Measurements from ENCODE around the gene LPCAT1.

The LPCAT1 gene

GRCh38 chr5:1471997-1472963 is 51.5 kb downstream of the LPCAT1 start:
- no peak overlapping the region for H3K4me3 ChIP-seq (replicated peaks in 1 of 2; ENCODE audit: low read depth in 2 of 2, low read length in 2 of 2)
- TF ChIP-seq, protein P1, sequence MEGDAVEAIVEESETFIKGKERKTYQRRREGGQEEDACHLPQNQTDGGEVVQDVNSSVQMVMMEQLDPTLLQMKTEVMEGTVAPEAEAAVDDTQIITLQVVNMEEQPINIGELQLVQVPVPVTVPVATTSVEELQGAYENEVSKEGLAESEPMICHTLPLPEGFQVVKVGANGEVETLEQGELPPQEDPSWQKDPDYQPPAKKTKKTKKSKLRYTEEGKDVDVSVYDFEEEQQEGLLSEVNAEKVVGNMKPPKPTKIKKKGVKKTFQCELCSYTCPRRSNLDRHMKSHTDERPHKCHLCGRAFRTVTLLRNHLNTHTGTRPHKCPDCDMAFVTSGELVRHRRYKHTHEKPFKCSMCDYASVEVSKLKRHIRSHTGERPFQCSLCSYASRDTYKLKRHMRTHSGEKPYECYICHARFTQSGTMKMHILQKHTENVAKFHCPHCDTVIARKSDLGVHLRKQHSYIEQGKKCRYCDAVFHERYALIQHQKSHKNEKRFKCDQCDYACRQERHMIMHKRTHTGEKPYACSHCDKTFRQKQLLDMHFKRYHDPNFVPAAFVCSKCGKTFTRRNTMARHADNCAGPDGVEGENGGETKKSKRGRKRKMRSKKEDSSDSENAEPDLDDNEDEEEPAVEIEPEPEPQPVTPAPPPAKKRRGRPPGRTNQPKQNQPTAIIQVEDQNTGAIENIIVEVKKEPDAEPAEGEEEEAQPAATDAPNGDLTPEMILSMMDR (IDR thresholded peaks at IDR 0.05; ENCODE audit: low read depth, low read length): no peak
- DNase-seq (ENCODE audit: low read depth in 2 of 2): no peak

DNA sequence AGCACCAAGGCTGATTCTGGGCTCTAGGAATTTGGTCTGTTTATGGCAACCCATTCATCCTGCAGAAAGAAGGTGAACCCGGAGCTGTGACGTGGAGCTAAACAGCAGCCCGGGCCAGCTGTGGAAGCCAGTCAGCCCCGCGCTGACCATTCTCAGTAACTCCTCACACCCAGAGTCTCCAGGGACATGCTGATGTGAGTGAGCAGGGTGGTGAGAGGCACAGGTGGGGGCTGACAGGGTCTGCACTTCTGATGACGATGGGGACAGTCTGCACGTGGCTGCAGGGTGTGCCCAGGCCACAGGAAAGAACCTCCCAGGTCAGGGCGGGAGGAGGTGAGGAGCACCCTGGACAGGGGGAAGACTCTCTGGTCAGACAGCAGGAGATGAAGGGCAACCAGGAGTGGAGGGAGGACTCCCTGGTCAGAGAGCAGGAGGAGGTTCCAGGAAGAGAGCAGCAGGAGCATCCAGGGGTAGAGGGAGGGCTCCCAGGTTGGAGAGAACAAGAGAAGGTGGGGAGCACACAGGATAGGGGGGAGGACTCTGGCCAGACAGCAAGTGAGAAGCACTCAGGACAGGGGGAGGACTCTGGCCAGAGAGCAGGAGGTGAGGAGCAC is 52.4 kb downstream of the LPCAT1 start:
- H3K4me3 ChIP-seq (replicated peaks in 1 of 2; ENCODE audit: low read depth in 2 of 2, low read length in 2 of 2): no peak overlapping the region
- TF ChIP-seq, protein P1 (IDR thresholded peaks at IDR 0.05; ENCODE audit: low read depth, low read length): no peak
- DNase-seq (ENCODE audit: low read depth in 2 of 2): no peak

GRCh38 chr5:1470762-1471211 is 53.0 kb downstream of the LPCAT1 start:
- DNase-seq (ENCODE audit: low read depth in 2 of 2): no peak
- no peak overlapping the region for H3K4me3 ChIP-seq (replicated peaks in 1 of 2; ENCODE audit: low read depth in 2 of 2, low read length in 2 of 2)
- TF ChIP-seq, protein P1 (IDR thresholded peaks at IDR 0.05; ENCODE audit: low read depth, low read length): no peak

GRCh38 chr5:1468629-1469527 is 54.9 kb downstream of the LPCAT1 start:
- TF ChIP-seq, protein P1 (IDR thresholded peaks at IDR 0.05; ENCODE audit: low read depth, low read length): no peak
- no peak for DNase-seq (ENCODE audit: low read depth in 2 of 2)
- no peak overlapping the region for H3K4me3 ChIP-seq (replicated peaks in 1 of 2; ENCODE audit: low read depth in 2 of 2, low read length in 2 of 2)

GRCh38 chr5:1468247-1468612 is 55.5 kb downstream of the LPCAT1 start:
- peak; percentile 32 to 33 for DNase-seq (ENCODE audit: low read depth in 2 of 2)
- TF ChIP-seq, protein P1 (IDR thresholded peaks at IDR 0.05; ENCODE audit: low read depth, low read length): peak; percentile 64
- no peak overlapping the region for H3K4me3 ChIP-seq (replicated peaks in 1 of 2; ENCODE audit: low read depth in 2 of 2, low read length in 2 of 2)
